Activated CD4-positive, alpha-beta T cell treated with anti-CD3 and anti-CD28 coated beads, Interleukin-2, amount 50 U/mL, for 1 hour (primary cell): Measurements from ENCODE around the gene KRT7.
"Not testable (repeated sequence)": the region's sequence is repeated elsewhere in the genome, so short reads cannot be mapped to it uniquely, and the experiment has no call there.

Experiments
- DNase-seq: peaks from one replicate; pipeline ENCODE4 v3.0.0-alpha.2; 2020

KRT7 gene

DNA sequence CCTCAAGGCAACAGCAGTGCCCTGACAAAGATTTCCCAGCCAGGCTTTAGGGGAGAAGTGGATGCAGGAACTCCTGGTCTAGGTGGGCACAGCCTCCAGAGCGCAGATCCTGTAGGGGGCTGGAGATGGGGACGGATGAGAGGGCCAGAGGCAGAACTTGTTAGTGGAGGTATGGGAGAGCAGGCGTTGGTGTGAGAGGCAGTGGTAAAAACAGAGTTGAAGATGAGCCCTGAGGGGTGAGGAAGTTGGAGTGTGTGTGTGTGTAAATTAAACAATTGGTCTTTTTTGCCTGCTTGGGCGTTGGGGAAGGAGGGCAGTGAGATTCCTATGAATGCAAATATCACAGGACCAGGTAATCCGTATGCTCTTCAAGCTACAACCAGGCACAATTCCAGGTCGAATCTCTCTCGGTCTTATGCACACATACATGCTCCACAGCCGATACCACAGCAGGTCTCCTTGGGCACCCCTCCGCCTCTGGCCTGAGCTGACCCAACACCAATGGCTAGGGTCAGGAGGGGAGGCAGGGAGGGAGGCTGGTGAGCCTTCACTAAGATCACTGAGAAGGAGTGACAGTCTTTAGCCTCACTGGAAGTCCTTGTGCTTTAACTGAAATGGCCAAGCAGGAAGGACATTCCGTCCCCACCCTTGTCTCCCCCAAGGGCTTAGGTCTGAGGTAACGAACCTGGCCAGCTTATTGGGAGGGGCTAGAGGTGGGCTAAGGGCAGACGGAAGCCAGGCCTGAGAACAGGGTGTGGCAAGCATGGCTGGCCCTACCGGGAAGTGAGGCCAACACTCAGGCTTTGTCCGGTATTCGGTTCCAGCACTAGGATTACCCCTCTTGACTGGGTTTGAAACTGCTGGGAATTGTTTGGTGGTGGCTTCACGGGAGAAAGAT, 1.5 kb upstream of the KRT7 start:
- DNase-seq: no peak

DNA sequence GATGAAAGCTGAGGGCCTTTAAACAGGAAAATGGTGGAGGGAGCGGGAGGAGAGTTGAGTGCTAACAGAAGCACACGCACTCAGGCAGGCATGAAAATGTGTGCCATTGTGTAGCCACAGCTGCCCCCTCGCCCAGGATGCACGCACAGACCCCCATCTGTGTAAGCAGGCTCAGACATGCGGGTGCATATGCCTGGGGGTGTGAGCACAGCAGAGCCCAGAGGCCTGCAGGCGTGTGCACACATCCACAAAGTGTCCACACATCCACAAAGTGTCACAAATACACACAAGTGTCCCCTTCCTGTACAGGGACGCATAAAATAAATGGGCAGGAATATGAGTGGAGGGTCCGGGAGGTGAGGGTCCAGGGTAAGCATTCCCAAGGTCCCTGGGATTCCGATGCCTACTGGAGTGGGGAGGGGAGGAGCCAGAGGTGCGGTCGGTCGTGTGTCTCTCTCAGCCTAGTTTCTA, 805 bp upstream of the KRT7 start:
- no peak for DNase-seq

DNA sequence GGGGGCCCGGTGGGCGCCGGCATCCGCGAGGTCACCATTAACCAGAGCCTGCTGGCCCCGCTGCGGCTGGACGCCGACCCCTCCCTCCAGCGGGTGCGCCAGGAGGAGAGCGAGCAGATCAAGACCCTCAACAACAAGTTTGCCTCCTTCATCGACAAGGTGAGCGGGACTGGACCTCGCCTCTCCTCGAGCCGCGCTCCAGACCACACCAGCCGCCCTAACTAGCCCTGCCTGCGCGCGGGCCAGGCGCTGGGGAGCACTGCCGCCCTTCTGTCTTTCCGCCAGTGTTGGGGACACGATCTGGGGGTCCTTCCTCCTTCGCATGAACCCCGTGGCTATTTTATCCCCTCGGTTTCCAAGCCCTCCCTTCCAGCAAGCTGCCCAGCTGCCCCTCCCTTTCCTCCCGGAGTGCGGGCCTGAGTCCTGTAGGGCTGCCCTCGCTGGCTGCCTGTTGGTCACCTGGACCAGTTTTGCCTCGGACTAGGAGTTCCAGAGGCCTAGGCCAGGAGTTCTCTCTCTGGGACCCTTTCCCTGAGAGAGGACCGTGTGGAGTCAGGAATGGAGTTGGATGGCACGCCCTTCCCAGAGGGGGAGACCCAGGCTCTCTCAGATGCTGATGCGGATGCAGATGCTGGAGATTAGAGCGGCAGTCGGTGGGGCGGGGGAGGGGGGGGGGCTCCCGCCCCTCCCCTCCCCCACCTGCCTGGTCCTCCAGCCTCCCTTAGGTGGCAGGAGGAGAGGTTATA, 592 bp downstream of the KRT7 start:
- no peak for DNase-seq

DNA sequence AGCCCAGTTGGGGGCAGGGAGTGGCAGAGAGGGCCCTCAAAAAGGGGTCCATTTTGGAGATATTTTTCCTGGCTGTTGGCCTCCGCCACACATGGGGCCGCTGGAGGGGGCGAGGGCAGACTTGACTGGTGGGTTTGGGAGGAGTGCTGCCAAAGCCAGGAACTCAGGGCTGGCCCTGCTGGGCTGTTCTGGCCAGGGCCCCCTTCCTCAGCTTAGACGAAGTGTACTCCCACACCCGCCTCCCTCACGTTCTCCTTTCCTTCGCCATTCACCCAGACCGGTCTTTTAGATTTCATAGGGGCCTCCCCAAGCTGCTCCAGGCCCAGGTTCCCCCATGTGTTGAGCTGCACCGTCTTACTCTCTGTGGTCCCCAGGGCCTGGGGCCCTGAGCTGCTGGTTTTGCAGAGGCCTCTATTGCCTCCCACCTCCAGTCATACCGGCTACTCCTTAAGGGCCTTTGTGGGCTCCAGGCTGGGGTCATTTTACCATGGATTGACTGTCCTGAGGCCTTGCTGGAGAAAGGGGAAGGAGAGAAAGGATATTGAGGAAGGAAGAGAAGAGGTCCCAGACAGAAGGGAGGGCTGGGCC, 1.3 kb downstream of the KRT7 start:
- no peak for DNase-seq

DNA sequence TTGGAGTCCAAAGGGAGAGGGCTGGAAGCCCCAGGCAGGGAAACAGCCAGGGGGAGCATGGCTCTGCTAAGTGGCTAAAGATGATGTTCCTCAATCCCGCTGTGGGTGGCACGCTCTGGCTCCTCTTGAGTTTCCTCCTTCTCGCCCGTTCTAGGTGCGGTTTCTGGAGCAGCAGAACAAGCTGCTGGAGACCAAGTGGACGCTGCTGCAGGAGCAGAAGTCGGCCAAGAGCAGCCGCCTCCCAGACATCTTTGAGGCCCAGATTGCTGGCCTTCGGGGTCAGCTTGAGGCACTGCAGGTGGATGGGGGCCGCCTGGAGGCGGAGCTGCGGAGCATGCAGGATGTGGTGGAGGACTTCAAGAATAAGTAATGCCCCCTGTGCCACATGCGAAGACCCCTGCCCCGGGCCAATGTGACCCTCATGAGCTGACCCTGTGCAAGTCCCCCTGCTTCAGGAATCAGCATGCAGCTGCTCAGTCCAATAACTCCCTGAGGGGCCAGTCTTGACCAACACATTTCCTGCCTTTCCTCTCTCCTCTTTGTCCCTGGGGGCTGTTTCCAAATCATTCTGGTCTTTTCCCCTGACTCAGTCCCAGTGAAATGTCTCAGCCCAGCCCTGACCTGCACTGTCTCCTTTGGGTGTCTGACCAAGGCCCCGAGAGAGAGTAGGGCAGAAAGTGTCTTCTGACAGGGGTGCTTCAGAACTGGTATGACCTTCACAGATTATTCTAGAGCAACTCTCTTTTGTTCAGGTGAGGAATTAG, 2.1 kb downstream of the KRT7 start:
- DNase-seq: no peak

DNA sequence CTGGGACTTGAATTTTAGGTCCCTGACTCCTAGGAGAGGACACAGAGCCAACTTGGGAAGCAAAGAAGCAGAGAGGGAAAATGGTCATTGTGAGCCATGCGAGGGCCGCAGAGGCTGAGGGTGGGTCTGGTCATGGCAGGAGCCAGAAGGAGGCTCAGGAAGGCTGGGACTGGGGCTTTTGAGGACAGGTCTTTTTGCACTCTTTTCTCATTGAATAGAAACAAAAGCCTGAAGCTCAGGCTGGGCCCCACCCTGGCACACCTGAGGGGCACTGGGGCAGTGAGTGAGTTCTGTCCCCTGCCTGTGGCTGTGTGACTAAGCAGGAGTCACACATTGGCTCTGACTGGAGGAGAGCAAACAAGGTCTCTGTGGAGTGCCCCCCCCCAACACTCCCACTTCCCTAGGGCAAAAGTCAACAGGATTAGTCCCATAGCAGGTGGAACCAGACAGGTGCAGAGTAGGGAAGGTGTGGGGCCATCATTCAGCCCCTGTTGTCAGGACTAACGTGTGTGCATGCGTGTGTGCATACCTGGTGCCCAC, 2.8 kb downstream of the KRT7 start:
- DNase-seq: no peak

DNA sequence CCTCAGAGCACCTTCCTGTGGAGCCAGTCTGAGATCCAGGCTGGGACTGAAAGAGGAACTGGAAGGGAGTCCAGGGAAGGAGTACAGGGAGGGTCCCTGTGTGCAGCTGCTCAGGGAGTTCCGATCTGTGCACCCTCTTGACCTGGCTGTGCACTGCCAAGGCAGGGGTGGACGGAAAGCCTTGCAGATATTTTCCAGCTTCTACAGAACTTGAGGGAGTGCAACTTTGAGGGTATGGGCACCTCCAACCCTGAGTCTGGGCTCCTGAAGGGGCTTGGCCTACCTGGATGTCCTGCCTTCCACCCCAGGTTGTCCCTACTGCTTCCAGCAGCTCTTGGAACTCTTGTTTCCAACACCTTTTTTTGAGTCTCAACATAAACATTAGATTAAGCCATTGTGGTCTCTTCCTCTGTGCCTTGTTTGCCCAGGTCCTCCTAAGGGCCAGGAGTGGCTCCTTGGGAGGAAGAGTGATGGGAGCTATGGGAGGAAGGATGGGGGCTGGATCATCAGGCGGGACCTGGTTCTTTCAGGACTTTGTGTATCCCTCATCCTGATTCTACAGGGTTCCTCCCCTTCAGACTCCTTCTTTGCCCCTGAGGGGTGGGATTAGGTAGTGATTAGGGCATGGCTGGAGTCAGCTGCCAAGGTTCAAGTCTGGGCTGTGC, 3.5 kb downstream of the KRT7 start:
- DNase-seq: no peak

DNA sequence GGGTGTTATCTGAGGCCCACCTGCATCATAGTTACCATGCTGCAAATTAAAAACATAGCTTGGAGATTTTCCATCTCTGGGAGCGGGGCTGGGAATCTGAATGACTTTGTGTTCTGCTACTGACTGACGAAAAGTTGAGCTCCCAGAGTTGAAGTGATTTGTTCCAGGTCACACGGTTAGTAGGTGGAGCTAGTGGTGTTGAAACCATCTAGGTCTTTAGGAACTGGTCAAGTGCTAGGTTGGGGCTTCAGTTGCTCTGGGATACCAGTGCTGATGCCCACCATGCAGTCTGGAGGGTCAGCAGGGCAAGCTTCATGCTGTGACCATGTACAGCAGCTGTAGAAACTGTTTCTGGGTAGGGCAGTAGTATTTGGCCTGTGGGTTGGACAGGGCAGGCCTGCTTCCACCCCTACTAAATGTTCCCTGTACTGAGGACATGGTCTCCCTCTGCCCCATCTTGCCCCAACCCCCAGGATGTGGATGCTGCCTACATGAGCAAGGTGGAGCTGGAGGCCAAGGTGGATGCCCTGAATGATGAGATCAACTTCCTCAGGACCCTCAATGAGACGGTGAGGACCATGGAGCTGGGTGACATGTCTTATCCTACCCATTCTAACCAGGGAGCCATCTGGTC, 5.3 kb downstream of the KRT7 start:
- no peak for DNase-seq

DNA sequence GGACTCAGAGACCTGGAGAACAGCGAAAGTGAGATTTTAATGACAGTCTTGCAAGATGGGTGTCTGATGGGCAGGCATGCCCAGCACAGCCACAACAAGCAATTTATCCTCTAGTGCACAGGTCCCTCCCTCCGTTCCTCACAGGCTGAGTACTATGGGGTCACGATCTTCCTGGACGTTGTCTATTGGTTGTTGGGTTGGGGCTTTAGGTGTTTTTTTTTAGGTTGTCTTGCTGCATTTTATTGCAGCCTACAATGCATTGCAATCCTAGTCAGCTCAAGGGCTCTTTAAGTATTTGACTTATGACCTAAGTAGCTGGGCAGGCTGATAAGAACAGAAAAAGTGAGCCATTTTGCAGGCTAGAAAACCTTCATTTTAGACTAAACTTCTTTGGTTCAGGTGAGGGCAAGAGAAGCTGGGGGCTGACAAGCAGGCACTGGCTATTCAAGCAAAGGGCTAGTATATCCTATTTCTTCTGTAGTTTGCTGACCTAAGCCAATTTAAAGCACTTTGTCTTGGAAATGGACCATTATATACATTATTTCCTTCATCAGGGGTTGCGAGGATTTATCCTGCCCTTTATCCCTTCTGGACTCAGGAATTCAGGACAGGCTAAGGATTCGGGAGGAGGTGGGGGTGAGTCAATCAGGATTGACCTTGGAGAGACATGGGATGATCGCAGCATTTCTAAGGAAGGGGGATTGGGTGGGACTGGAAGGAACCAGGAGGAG, 6.0 kb downstream of the KRT7 start:
- DNase-seq: no peak

DNA sequence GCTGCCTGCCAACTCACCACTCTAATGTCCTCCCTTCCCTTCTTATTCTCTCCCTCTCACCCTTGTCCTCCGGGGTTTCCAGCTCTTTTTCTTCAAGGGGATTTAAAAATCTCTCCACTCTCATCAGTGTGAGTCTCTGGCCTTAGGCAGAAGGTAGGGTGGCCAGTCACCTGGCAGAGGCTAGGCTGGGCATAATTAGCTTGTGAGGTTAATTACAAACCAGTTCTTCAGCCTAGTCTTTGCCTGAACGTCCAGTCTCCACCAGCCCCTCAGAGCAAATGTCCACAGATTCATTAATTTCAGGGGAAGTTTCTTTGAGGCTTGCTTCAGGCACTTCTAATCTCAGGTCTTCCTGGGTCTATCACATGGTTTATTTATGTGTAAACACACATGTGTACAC, 6.7 kb downstream of the KRT7 start:
- DNase-seq: no peak

DNA sequence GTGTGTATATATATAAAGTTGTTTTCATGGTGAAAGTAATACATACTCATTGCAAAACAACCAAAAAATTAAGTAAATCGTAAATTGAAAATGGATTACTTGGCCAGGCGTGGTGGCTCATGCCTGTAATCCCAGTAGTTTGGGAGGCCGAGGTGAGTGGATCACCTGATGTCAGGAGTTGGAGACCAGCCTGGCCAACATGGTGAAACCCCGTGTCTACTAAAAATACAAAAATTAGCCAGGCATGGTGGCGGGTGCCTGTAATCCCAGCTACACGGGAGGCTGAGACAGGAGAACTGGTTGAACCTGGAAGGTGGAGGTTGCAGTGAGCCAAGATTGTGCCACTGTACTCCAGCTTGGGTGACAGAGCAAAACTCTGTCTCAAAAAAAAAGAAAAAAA, 7.2 kb downstream of the KRT7 start:
- not testable (repeated sequence) for DNase-seq

DNA sequence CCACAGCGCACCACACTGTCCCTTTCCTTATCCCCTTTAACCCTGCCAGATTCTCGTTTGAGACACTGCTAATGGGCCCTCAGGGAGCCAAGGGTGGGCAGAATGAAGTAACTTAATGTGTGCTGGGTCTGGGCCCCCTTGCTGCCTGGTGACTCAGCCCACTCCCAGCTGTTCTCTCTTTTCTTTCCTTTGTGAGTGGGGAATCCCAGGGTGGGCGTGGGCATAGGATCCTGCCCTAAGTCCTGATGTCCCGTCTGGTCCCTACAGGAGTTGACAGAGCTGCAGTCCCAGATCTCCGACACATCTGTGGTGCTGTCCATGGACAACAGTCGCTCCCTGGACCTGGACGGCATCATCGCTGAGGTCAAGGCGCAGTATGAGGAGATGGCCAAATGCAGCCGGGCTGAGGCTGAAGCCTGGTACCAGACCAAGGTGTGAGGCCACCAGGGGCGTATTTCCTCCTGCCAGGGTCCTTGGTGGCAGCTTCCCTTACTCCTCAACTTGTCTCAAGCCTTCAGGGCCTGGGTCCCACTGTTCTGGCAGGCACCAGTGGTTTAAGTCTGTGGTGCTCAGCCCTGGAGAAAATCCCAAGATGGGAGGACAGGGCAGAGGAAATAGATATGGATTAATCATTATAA, 8.3 kb downstream of the KRT7 start:
- DNase-seq: no peak

DNA sequence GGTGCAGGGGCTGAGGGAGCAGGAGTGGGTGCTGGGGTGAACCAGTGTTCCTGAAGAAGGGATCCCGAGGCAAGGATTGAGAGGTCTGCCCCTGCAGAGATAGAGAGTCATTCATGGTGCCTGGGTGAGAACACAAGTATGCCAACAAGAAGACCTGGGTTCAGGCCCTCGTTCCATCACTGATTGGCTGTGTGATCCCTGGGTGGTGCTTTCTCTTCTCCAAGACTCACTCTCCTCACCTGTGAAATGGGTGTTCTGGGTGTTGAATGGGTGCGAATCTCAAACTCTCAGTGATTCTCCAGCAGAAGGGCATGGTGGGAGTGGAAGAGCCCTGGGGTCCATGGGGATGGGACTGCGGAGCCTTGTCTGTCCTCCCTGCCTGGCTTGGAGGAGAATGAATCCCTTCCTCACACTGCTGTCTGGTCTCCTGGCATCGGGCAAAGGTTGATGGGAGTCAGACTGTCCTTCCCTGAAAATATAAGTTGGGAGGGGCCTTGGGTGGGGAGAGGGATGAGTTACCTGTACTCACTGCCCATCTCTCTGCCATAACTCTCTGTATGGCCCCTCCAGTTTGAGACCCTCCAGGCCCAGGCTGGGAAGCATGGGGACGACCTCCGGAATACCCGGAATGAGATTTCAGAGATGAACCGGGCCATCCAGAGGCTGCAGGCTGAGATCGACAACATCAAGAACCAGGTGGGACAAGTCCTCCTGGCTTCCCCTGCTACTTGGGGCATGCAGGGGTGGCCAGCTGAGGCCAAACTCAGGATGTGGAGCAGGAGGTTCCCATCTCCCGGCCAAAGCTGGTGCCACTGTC, 9.6 kb downstream of the KRT7 start:
- no peak for DNase-seq

DNA sequence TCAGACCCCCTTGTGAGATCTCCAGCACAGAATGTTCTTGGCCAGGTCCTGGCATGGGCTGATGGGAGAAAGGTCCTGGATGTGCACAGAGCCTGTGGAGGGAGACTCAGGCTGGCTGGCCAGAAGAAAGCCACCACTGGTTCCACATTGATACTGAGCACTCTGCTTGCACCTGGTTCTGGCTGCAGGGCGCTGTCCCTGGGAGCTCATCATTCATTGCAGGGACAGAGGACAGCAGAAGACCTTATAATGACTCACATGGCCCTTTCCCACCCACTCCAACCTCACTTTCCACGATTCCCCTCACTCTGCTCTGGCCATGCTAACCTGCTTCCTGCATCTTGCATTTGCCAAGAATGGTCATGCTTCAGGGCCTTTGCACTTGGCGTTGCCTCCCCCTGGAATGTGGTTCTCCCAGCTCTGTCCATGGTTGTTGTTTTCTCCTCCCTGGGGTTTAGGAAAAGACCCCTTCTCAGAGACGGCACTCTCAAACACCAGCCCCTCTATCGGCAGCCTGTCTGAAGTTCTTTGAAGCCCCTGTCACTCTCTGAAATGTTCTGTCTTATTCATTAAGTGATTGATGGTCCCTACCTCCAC, 10.3 kb downstream of the KRT7 start:
- no peak for DNase-seq

DNA sequence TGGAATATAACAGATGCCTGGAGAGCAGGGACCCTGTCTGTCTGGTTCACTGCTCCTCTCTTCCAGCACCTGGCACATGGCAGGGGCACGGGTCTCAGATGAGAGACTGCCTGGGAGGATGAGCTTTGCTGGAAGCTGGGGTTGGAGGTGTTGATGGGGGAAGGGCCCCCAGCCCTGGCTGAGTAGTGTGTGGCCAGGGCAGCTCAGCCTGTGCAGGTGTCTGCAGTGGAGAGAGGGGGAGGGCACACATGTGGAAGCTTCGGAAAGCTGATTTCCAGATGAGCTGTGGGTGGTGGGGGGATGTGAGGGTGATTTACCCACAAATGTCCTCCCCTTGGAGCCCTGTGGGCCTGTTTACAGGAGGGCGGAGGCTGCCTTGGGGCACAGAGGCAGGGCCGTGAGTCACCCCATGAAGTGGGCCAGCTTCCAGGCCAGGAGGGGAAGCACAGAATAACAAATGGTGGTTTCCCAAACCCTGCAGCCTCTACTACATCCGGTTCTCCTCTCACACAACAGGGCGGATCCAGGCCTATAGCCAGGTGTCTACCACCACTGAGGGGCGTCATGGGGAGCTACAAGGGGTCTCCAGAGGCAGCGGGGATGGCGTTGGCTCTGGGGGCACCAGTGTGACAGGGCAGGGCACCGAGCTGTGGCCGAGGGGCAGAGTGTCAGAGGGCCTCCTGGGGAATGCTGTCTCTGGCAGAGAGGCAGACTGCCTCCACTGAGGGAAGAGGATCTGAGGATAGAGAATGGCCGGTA, 11.0 kb downstream of the KRT7 start:
- peak; percentile 46 for DNase-seq

DNA sequence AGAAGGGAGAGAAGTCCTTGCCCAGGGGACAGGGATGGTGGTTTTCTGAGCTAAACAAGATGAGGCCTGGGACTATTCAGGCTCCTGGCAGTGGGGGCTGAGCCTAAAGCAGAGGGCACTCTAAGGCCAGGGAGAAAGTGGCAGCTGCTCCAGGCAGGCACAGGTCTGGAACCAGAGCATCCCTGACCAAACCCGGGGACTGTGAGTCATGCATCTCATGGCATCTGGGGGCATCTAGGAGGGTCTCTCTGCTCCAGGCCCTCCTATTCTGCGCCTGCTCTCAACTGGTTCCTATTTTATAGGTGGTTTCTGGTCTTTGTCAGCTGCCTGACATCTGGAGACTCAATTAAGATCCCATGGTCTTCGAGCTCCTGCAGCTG, 11.6 kb downstream of the KRT7 start:
- DNase-seq: no peak

DNA sequence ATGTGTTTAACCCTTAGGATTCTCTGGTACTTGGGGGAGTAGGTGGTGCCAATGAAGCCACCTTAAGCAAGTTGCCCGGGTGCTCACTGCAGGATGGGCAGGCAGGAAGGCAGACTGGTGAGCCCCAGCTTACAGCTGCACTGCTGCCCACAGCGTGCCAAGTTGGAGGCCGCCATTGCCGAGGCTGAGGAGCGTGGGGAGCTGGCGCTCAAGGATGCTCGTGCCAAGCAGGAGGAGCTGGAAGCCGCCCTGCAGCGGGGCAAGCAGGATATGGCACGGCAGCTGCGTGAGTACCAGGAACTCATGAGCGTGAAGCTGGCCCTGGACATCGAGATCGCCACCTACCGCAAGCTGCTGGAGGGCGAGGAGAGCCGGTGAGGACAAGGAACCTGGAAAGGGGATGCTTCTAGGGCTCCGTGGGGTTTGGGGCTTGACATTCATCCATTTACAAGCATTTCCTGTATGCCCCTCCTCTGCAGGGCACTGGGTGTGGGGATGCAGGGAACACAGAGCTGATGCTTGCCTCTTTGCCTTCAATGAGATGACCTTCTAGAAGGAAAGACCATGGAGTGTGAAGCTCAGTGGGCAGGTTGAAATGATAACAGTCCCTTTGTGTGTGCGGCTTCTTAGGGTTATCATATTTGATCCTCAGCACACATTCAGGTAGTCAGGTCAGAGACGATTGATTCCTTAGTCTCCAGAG, 12.4 kb downstream of the KRT7 start:
- DNase-seq: no peak
